Stimulated activated CD4-positive, alpha-beta T cell treated with anti-CD3 and anti-CD28 coated beads, Interleukin-4, amount 100 ng/mL, for 4 hours (primary cell): ENCODE results near the gene SYCP2L.
A peak's percentile ranks its signal among the peaks of the same experiment; 100 is the strongest.
"Not testable (repeated sequence)": the region's sequence is repeated elsewhere in the genome, so short reads cannot be mapped to it uniquely, and the experiment has no call there.

Source experiments
- DNase-seq, 2 experiments: peaks; one replicate each; pipeline ENCODE4 v3.0.0-alpha.2; 2020

The SYCP2L gene

GRCh38 chr6:10886691-10887502 lies at the start of gene SYCP2L:
SYCP2L (plus strand) TSS chr6:10887052; CDS start chr6:10887127, 75 bp downstream.
- DNase-seq = no peak

DNA sequence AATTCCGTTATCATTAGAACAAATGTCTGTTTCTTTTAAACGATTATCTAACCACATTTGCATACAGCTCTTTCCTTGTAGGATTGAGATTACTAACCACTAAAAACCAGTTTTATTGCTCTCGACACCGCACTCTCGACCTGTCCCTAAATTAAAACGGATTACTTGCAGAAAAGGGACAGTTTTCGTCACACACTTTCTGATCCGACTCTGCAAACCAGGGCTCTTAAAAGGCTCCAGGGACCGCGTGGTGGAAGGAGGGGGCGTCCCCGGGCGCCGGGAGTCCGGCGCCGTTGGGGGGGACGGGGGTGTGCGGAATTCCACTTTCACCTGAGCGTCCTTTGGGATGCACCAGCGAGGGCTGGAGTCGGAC lies 49.2 kb upstream of the SYCP2L start:
- DNase-seq = no peak

DNA sequence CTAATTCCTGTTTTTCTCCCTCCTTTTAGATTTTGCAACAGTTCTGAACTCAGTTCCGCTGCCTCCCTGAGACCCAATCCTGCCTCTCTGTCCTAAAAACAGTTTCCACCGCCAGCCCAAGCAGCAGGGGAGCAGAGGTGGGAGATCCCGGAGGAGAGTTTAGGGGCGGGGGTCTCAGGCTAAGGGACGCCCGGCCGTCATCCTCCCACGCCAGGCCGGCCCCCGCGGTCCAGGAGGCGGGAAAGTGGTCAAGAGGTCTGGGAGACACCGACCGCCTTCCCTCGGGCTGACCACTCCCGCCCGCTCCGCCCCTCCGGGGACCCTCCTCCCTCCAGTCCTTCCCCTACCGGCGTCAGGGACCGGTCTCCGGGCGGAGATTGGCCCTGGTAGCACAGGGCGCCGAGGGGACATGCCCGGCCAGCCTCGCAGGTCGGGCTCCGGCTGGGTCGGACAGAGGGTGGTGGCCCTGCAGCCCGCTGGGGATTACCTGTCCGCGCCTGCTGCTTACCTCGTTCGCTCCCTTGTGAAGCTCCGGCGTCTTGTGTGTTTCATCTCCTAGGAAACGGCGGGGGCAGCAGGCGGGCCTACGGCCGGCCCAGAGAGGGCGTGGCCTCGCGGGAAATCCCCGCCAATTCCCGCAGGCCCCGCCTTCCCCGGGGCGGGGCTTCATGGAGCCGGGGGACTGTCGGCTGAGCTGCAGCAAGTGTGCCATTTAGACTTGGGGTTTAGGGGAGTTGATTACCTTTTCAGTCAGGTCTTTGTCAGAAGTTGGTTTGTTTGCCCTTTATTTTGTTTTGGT lies 48.7 kb upstream of the SYCP2L start, which contains the start of gene MAK:
Gene MAK (minus strand): TSS at position 545 of the 799 bp plus-strand sequence. CDS start 7,891 bp downstream, outside the sequence.
- peak; percentile 81 to 89 for DNase-seq

GRCh38 chr6:10838794-10839333 lies 48.0 kb upstream of the SYCP2L start:
- DNase-seq = no peak

DNA sequence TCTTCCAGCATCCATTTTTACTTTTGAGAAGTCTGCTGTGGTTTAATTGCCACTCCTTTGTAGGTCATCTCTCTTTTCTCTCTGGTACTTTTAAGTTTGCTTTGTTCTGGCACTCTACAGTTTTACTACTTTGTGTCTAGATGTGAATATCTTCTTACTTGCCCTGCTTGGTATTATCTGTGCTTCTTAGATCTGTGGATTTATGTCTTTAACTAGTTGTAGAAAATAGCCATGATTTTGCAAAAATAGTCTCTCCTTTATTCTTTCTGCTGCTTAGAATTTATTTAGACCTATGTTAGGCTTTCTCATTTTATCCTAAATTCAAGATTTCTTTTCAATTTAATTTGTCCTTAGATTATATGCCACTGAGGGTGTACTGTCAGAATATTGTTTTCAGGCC lies 43.3 kb upstream of the SYCP2L start:
- no peak for DNase-seq

GRCh38 chr6:10847684-10848083 lies 39.2 kb upstream of the SYCP2L start:
- DNase-seq = no peak

GRCh38 chr6:10849901-10850300 lies 37.0 kb upstream of the SYCP2L start:
- no peak for DNase-seq

- no peak for DNase-seq
These were observed 36.1 kb upstream of the SYCP2L start for GRCh38 chr6:10850728-10851127.

DNA sequence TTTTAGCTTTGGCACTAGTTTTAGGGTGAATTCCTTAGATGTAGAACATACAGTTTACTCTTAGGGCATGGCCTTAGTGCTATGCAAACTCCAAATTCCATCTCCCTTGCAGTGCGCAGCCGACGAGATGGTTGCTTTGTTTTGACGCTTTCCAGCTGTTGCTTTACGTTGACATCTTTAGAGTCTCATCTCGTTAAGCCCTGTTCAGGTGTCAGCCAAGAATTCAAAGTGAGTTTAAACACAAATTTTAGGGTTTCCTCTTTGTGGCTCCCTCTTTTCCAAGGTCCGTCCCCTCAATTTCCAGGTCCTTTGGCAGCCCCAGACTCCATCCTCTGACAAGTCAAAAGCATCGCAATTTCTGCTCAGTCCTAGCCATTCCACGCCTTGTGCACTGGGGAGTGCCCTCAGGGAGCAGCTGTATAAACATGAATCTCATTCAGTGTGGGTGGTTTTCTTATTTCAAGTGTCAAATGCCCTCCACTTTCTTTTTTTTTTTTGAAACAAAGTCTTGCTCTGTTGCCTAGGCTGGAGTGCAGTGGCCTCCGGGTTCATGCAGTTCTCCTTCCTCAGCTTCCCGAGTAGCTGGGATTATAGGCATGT lies 34.4 kb upstream of the SYCP2L start:
- no peak for DNase-seq

DNA sequence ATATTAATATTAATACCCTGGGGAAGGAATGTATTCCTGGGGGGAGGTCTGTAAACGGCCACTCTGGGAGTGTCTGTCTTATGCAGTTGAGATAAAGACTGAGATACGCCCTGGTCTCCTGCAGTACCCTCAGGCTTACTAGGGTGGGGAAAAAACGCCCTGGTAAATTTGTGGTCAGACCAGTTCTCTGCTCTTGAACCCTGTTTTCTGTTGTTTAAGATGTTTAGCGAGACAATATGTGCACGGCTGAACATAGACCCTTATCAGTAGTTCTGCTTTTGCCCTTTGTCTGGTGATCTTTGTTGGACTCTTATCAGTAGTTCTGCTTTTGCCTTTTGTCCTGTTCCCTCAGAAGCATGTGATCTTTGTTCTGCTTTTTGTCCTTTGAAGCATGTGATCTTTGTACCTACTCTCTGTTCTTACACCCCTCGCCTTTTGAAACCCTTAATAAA lies 33.0 kb upstream of the SYCP2L start:
- not testable (repeated sequence) for DNase-seq

- no peak for DNase-seq
These were observed 31.8 kb upstream of the SYCP2L start for GRCh38 chr6:10854922-10855632.

DNA sequence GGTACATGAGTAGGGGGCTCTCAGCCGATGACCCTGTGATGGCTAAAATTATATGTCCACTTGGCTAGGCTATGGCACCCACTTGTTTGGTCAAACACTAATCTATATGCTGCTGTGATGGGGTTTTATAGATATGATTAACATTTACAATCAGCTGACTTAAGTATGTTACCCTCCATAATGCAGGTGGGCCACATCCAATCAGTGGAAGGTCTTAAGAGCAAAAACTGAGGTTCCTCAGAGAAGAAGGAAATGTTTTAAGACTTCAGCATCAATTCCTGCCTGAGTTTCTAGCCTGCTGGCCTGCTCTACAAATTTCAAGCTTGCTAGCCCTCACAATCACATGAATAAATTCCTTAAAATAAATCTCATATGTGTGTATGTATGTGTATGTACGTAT lies 29.6 kb upstream of the SYCP2L start:
- DNase-seq = no peak

DNA sequence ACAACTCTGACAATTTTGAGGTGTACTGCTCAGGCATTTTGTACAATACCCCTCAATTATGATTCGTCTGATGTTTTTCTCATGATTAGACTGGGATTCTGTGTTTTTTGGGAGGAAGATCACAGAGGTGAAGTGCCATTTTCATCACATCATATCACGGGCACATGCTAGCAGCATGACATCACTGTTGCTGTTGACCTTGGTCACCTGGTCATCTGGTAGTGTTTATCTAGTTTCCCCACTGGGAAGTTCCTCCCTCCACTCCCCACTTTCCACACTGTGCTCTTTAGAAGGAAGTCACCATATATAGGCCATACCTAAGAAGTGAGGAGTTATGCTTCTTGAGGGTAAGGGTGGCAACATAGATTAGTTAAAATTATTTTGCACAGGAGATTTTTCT lies 25.8 kb upstream of the SYCP2L start:
- no peak for DNase-seq

DNA sequence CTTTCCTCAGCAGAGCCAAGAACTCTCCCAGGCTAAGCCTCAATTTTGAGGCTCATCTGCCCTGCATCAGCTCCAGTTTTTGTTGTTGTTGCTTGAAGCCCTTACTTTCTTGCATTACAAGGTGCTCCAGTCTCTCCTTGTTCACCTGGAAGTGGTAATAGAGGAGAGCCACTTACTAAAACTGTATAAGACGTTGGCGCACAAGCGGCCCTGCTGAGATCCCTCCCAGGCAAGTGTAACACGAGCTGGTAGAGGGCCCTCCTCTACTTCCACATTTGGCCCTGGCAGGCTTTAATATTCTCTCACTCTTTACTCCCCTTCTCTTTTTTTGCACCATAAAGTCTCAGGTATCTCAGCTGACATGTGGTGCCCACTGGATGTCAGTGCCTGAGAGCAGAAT lies 24.5 kb upstream of the SYCP2L start:
- DNase-seq = no peak

DNA sequence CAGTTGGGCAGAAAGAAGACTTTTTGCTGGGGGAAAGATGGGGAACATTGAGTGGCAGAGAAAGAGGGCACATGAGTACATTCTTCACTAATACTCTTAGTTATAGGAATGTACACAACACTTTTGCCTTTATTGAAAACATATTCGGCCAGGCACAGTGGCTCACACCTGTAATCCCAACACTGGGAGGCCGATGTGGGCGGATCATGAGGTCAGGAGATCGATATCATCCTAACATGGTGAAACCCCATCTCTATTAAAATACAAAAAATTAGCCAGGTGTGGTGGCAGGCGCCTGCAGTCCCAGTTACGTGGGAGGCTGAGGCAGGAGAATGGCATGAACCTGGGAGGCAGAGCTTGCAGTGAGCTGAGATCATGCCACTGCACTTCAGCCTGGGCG lies 23.8 kb upstream of the SYCP2L start:
- not testable (repeated sequence) for DNase-seq

DNA sequence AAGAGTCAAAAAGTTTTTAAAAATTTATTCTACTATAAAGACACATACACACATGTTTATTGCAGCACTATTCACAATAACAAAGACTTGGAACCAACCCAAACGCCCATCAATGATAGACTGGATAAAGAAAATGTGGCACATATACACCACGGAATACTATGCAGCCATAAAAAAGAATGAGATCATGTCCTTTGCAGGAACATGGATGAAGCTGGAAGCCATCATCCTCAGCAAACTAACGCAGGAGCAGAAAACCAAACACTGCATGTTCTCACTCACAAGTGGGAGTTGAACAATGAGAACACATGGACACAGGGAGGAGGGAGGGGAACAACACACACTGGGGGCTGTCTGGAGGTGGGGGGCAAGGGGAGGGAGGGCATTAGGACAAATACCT lies 20.1 kb upstream of the SYCP2L start:
- not testable (repeated sequence) for DNase-seq

- no peak for DNase-seq
These were observed 18.9 kb upstream of the SYCP2L start for GRCh38 chr6:10867952-10868351.

- DNase-seq = no peak
These were observed 13.5 kb upstream of the SYCP2L start for GRCh38 chr6:10873374-10873773.

DNA sequence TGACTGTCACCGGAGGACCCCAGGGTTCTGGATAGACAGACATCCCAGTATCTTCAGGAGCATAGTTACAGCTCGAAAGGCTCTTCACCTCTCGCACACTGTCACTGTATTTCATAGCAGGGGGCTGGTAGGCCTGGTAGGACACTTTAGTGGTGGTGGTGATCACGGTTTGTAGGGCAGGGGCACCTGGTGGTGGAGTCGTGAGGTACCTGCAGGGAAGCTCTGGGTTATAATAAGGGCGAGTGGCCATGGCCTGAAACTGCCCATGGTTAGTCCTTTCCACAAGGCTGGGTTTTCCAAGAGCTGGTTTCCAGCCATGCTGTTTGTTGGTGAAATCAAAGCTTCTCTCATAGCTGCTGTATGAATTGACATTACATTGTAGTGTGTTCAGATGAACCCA lies 12.6 kb upstream of the SYCP2L start:
- no peak for DNase-seq

GRCh38 chr6:10875026-10875425 lies 11.8 kb upstream of the SYCP2L start:
- DNase-seq = no peak

DNA sequence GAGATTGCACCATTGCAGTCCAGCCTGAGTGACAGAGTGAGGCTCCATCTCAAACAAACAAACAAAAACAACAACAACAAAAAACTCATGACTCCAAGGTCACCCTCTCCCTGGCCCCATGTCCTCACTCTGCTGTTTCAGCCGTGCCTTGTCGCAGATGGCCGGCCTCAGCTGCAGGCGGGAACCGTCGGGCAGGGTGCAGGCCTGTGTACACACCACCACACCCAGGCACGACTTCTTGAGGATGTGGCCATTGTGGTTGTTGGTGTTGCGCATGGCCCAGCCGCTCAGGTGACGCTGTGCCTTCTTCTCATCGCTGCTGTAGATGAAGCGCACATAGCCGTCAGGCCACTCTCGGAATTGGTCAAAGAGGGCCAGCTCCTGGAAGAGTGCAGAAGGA lies 9.8 kb upstream of the SYCP2L start:
- no peak for DNase-seq

DNA sequence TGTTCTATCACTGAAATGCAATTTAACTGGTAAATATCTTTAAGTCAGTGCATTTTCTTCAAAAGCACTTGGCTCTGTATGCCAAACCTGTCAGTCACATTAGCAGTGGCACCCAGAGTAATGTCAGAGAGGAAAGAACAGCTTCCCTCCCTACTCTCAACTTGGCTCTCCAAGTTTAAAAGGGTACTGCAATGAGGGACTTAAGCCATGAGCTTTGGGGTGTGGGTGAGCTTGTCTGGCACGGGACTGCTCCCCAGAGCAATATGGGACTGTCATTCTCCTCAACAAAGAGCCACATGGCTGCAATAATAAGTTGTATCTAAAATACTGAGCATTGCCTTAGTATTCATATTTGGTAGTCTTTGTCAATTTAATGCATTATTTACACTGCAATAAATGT lies 9.0 kb upstream of the SYCP2L start:
- DNase-seq = no peak

DNA sequence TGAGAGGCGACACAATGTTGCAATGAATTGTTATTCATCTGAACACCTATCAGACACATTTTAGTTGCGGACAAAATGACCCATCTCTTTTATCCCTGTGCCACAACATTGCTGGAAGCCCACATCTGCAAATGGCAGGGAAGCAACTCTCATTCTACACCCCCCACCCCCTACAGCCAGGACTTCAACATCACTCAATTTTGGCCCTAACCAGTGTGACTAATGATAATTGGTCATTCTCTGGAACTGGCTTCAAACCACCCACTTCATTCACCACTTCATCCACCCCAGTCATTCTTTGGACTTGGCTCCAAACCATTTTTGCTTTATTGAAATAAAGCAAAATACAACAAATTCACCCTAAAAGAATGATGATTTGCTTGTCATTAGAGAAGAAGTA lies 6.5 kb upstream of the SYCP2L start:
- DNase-seq = no peak
